ENCODE results near the gene MIGA2. TPM values are rescaled to one million over a fixed set of nuclear protein-coding genes. Genes with fewer than 3 reads are reported as not detected.
A peak's percentile ranks its signal among the peaks of the same experiment; 100 is the strongest.

The MIGA2 gene
- polyA plus RNA-seq, 2 of the 4 experiments (the other 2 are of a cell fraction), result 6.4 to 16.1 TPM

- no peak overlapping the region for H3K27ac ChIP-seq
- WGBS (ENCODE audit: missing lambda C conversion rate), result 91% methylated on average over 11 of the region's 13 CpGs
- peaks cover 16% of the 10 kb centered on the region for H3K4me1 ChIP-seq
- H3K4me2 ChIP-seq, result no peak overlapping the region; the same call in 2 of the 3 replicates
- ChIA-PET POLR2A (no interaction called here), CTCF (interaction anchor here (1.2 kb wide), 2 partner anchors 18 to 23 kb away, joined by 5 read pairs; no protein-coding TSS in a partner anchor)
- no peak for FAIRE-seq
- no peak for DNase-seq (ENCODE audit: low read depth in 1 of 2, low spot score in 1 of 2)
- H3K9me3 ChIP-seq, result no peaks in the 10 kb centered on the region
- no peak overlapping the region for H3K4me3 ChIP-seq
- no peak for TF ChIP-seq JUN (IDR thresholded peaks at IDR 0.05)
- TF ChIP-seq FOXS1 (CRISPR knock-in tag; IDR thresholded peaks at IDR 0.05), result no peak
- no peak for TF ChIP-seq PHF8 (IDR thresholded peaks at IDR 0.05; ENCODE audit: borderline replicate concordance, low read depth)
- no peak for TF ChIP-seq HOXB5 (CRISPR knock-in tag; IDR thresholded peaks at IDR 0.05)
- no peak for TF ChIP-seq KDM1A (IDR thresholded peaks at IDR 0.05; ENCODE audit: low read depth)
- TF ChIP-seq, protein P1, sequence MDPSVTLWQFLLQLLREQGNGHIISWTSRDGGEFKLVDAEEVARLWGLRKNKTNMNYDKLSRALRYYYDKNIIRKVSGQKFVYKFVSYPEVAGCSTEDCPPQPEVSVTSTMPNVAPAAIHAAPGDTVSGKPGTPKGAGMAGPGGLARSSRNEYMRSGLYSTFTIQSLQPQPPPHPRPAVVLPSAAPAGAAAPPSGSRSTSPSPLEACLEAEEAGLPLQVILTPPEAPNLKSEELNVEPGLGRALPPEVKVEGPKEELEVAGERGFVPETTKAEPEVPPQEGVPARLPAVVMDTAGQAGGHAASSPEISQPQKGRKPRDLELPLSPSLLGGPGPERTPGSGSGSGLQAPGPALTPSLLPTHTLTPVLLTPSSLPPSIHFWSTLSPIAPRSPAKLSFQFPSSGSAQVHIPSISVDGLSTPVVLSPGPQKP (IDR thresholded peaks at IDR 0.05; ENCODE audit: low read depth, low read length), result no peak
- no peak for TF ChIP-seq MAZ (IDR thresholded peaks at IDR 0.05; ENCODE audit: borderline replicate concordance, low read depth, low read length)
- TF ChIP-seq USF2 (IDR thresholded peaks at IDR 0.05), result no peak
- TF ChIP-seq CTCF (IDR thresholded peaks at IDR 0.05), result no peak
- TF ChIP-seq ZFP36 (IDR thresholded peaks at IDR 0.05; ENCODE audit: borderline replicate concordance, partially characterized antibody), result no peak
- no peak for TF ChIP-seq ZC3H11A (IDR thresholded peaks at IDR 0.05)
- ATAC-seq, result no peak
These were observed 71.8 kb downstream of the MIGA2 start for GRCh38 chr9:129108083-129108804.

GRCh38 chr9:129108805-129109536 lies 72.5 kb downstream of the MIGA2 start:
- no peaks in the 10 kb centered on the region for H3K9me3 ChIP-seq
- FAIRE-seq, result no peak
- ChIA-PET POLR2A (interaction anchor here (1.6 to 2.4 kb wide), 2 partner anchors 14 to 28 kb away, joined by 5 to 7 read pairs; partner anchors contain the start of gene DOLPP1), CTCF (interaction anchor here (0.7 to 1.2 kb wide), 5 partner anchors 9 to 81 kb away, joined by 3 to 5 read pairs (median 3); partner anchors contain the start of gene SH3GLB2)
- whole genome bisulfite sequencing (ENCODE audit: missing lambda C conversion rate), result 87% methylated on average over 10 of the region's 10 CpGs
- no peak overlapping the region; the same call in 2 of the 3 replicates for H3K4me3 ChIP-seq
- H3K4me2 ChIP-seq, result peak overlapping the region; percentile 96
- TF ChIP-seq ZC3H11A (IDR thresholded peaks at IDR 0.05) (no peak), NR3C1 (IDR thresholded peaks at IDR 0.05) (no peak), NFE2L2 (conservative IDR thresholded peaks at IDR 0.05; ENCODE audit: low read length) (no peak), SREBF2 (IDR thresholded peaks at IDR 0.05) (no peak), FOSB (CRISPR knock-in tag; IDR thresholded peaks at IDR 0.05) (no peak), NPAS2 (CRISPR knock-in tag; IDR thresholded peaks at IDR 0.05; ENCODE audit: borderline replicate concordance) (no peak), RARB (CRISPR knock-in tag; IDR thresholded peaks at IDR 0.05) (no peak), SMC3 (IDR thresholded peaks at IDR 0.05) (no peak), BHLHE40 (IDR thresholded peaks at IDR 0.05; ENCODE audit: low read depth, low read length) (no peak), HOXB5 (CRISPR knock-in tag; IDR thresholded peaks at IDR 0.05) (no peak), MAZ (IDR thresholded peaks at IDR 0.05; ENCODE audit: borderline replicate concordance, low read depth, low read length) (no peak), FOSL2 (IDR thresholded peaks at IDR 0.05) (no peak), FOSL2 (CRISPR knock-in tag; IDR thresholded peaks at IDR 0.05) (no peak), CBX2 (IDR thresholded peaks at IDR 0.05; ENCODE audit: borderline replicate concordance, low read depth) (no peak), CHD4 (IDR thresholded peaks at IDR 0.05; ENCODE audit: borderline replicate concordance) (no peak), KDM5A (IDR thresholded peaks at IDR 0.05) (no peak), PHF8 (IDR thresholded peaks at IDR 0.05; ENCODE audit: borderline replicate concordance, low read depth) (no peak)
- TF ChIP-seq, protein P2, sequence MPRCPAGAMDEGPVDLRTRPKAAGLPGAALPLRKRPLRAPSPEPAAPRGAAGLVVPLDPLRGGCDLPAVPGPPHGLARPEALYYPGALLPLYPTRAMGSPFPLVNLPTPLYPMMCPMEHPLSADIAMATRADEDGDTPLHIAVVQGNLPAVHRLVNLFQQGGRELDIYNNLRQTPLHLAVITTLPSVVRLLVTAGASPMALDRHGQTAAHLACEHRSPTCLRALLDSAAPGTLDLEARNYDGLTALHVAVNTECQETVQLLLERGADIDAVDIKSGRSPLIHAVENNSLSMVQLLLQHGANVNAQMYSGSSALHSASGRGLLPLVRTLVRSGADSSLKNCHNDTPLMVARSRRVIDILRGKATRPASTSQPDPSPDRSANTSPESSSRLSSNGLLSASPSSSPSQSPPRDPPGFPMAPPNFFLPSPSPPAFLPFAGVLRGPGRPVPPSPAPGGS (IDR thresholded peaks at IDR 0.05), result no peak
- TF ChIP-seq, protein P3, sequence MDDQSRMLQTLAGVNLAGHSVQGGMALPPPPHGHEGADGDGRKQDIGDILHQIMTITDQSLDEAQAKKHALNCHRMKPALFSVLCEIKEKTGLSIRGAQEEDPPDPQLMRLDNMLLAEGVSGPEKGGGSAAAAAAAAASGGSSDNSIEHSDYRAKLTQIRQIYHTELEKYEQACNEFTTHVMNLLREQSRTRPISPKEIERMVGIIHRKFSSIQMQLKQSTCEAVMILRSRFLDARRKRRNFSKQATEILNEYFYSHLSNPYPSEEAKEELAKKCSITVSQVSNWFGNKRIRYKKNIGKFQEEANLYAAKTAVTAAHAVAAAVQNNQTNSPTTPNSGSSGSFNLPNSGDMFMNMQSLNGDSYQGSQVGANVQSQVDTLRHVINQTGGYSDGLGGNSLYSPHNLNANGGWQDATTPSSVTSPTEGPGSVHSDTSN (IDR thresholded peaks at IDR 0.05), result no peak
- TF ChIP-seq, protein P4, sequence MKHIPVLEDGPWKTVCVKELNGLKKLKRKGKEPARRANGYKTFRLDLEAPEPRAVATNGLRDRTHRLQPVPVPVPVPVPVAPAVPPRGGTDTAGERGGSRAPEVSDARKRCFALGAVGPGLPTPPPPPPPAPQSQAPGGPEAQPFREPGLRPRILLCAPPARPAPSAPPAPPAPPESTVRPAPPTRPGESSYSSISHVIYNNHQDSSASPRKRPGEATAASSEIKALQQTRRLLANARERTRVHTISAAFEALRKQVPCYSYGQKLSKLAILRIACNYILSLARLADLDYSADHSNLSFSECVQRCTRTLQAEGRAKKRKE (CRISPR knock-in tag; IDR thresholded peaks at IDR 0.05; ENCODE audit: low read depth), result no peak
- H3K27ac ChIP-seq, result peak overlapping the region in 1 of 2 experiments; percentile 97; a peak in 2 of 6 replicates
- peaks cover 20% of the 10 kb centered on the region for H3K4me1 ChIP-seq
- no peak for DNase-seq (ENCODE audit: low read depth in 1 of 2, low spot score in 1 of 2)
- no peak for ATAC-seq

All from A549 (cell line).